ENCODE results near the gene CPT1C.

- no peak for TF ChIP-seq POLR2A (IDR thresholded peaks at IDR 0.05; ENCODE audit: low read length)
- no peak for TF ChIP-seq GATA1 (IDR thresholded peaks at IDR 0.05; ENCODE audit: low read depth, low read length)
Observed at GRCh38 chr19:49755956-49756355, 65.0 kb downstream of the CPT1C start.

Data from erythroblast (primary cell).